ENCODE data around the gene THBS3. TPM values are rescaled to one million over a fixed set of nuclear protein-coding genes. Genes with fewer than 3 reads are reported as not detected.

THBS3 gene
- total and polyA plus RNA-seq, 2 of the 13 experiments (the other 11 are each of a cell fraction or from before 2014, with no cell fraction given): 0.86 to 3.6 TPM

- Histone ChIP-seq H3K4me1 (ENCODE audit: insufficient read depth, low read length) (peaks cover 40% of the 10 kb centered on the region), H3K4me2 (ENCODE audit: low read depth, low read length) (no peak overlapping the region), H3K79me2 (ENCODE audit: insufficient read depth, low read length) (peaks cover 10% of the 10 kb centered on the region), H3K27ac (ENCODE audit: extremely low read length, insufficient read depth, low read length) (no peak overlapping the region), H3K9me3 (ENCODE audit: low read length) (no peaks in the 10 kb centered on the region), H3K27me3 (ENCODE audit: control insufficient read depth in 1 of 2, insufficient read depth in 2 of 2, low read length in 2 of 2) (0 out of 5 replicates have a peak, but pooled peaks cover 0 to 4% of the 10 kb centered on the region in 2 experiments), H3K36me3 (replicated peaks in 1 of 2; ENCODE audit: control insufficient read depth in 1 of 2, insufficient read depth in 2 of 2, low read length in 2 of 2) (peaks cover 0 to 12% of the 10 kb centered on the region in 2 experiments; a peak in 2 of 5 replicates), H3K9ac (ENCODE audit: insufficient read depth, low read depth, low read length) (no peak overlapping the region), H4K20me1 (ENCODE audit: insufficient read depth, low read length) (no peaks in the 10 kb centered on the region), H2AFZ (ENCODE audit: low read length) (no peak overlapping the region), H3K4me3 (replicated peaks in 1 of 3; ENCODE audit: insufficient read depth in 1 of 3, low read depth in 2 of 3, low read length in 3 of 3) (no peak overlapping the region)
- DNase-seq (ENCODE audit: low spot score) (no peak), FAIRE-seq (no peak), ATAC-seq (no peak)
- intact Hi-C loops (cut with micrococcal nuclease; ENCODE audit: unreplicated experiment) (no loop called here), in situ Hi-C loops (cut with HindIII; ENCODE audit: extremely low pct_ligation_motif_present, low pct_unique_long_range_greater_than_20kb) (no loop called here)
- 95% methylated on average over 7 of the region's 7 CpGs for WGBS (ENCODE audit: low lambda C conversion rate)
- ChIA-PET POLR2A (interaction anchor here (5.9 kb wide), 1 partner anchor 44 kb away, joined by 56 read pairs; the partner anchor contains the start of gene EFNA1), CTCF (ENCODE audit: low intra/inter-chr PET ratio, low total read pairs) (no interaction called here)
- no TSS peak for BruUV-seq (replicated peaks)
- TF ChIP-seq ZNF7 (CRISPR knock-in tag; IDR thresholded peaks at IDR 0.05): no peak
- no peak for TF ChIP-seq EP300 (IDR thresholded peaks at IDR 0.05; ENCODE audit: low read depth in 2 of 2, low read length in 2 of 2)
- TF ChIP-seq EP300 (CRISPR knock-in tag; IDR thresholded peaks at IDR 0.05; ENCODE audit: borderline replicate concordance): no peak
- no peak for TF ChIP-seq ZBTB3 (CRISPR knock-in tag; IDR thresholded peaks at IDR 0.05; ENCODE audit: borderline replicate concordance, low read depth)
- no peak for TF ChIP-seq ATF6 (CRISPR knock-in tag; conservative IDR thresholded peaks at IDR 0.05)
- TF ChIP-seq ZNF629 (CRISPR knock-in tag; conservative IDR thresholded peaks at IDR 0.05): no peak
- TF ChIP-seq BCL6 (CRISPR knock-in tag; IDR thresholded peaks at IDR 0.05): no peak
- TF ChIP-seq ZNF331 (CRISPR knock-in tag; IDR thresholded peaks at IDR 0.05): no peak
- no peak for TF ChIP-seq DNMT1 (CRISPR knock-in tag; IDR thresholded peaks at IDR 0.05)
- no peak for TF ChIP-seq ZNF446 (CRISPR knock-in tag; IDR thresholded peaks at IDR 0.05)
- TF ChIP-seq ATF4 (CRISPR knock-in tag; IDR thresholded peaks at IDR 0.05): no peak
- TF ChIP-seq JDP2 (CRISPR knock-in tag; IDR thresholded peaks at IDR 0.05; ENCODE audit: borderline replicate concordance): no peak
- no peak for TF ChIP-seq ATF7-NPFF (CRISPR knock-in tag; IDR thresholded peaks at IDR 0.05; ENCODE audit: low read depth)
- no peak for TF ChIP-seq ZNF18 (CRISPR knock-in tag; IDR thresholded peaks at IDR 0.05; ENCODE audit: insufficient replicate concordance)
- no peak for TF ChIP-seq ZNF564 (CRISPR knock-in tag; IDR thresholded peaks at IDR 0.05)
- no peak for TF ChIP-seq RBM22 (optimal IDR thresholded peaks at IDR 0.05; ENCODE audit: low read length)
- TF ChIP-seq ZNF770 (CRISPR knock-in tag; IDR thresholded peaks at IDR 0.05): no peak
- TF ChIP-seq ZIK1 (CRISPR knock-in tag; IDR thresholded peaks at IDR 0.05; ENCODE audit: borderline replicate concordance, low read depth): no peak
- no peak for TF ChIP-seq MAX (IDR thresholded peaks at IDR 0.05)
Observed at GRCh38 chr1:155170806-155171205, 36.9 kb downstream of the THBS3 start.
